ENCODE data around the gene SREBF2. TPM values are rescaled to one million over a fixed set of nuclear protein-coding genes. Genes with fewer than 3 reads are reported as not detected.

SREBF2 gene
- total RNA-seq, 1 donor from 2014 or later, result 119 TPM

- no peak overlapping the region for H3K4me3 Mint-ChIP-seq
Measured at GRCh38 chr22:41932353-41932752, 99.4 kb downstream of the SREBF2 start.

GRCh38 chr22:41933411-41934177 is 100.7 kb downstream of the SREBF2 start:
- Mint-ChIP-seq H3K9me3 (no peaks in the 10 kb centered on the region), H3K27ac (no peak overlapping the region), H3K4me3 (no peak overlapping the region), H3K27me3 (no peaks in the 10 kb centered on the region), H3K4me1 (ENCODE audit: unreplicated experiment) (no peaks in the 10 kb centered on the region), H3K36me3 (no peaks in the 10 kb centered on the region)
- TF ChIP-seq CTCF (conservative IDR thresholded peaks at IDR 0.05), result no peak
- DNase-seq (ENCODE audit: extremely low spot score, unreplicated experiment), result no peak

More at GRCh38 chr22:41932353-41932752, 99.4 kb downstream of the SREBF2 start:
- DNase-seq (ENCODE audit: extremely low spot score, unreplicated experiment), result no peak
- peaks cover 9% of the 10 kb centered on the region for H3K27me3 Mint-ChIP-seq
- H3K4me1 Mint-ChIP-seq (ENCODE audit: unreplicated experiment), result no peaks in the 10 kb centered on the region
- H3K27ac Mint-ChIP-seq, result no peak overlapping the region
- H3K9me3 Mint-ChIP-seq, result no peaks in the 10 kb centered on the region
- TF ChIP-seq CTCF (conservative IDR thresholded peaks at IDR 0.05), result no peak
- H3K36me3 Mint-ChIP-seq, result no peaks in the 10 kb centered on the region

DNA sequence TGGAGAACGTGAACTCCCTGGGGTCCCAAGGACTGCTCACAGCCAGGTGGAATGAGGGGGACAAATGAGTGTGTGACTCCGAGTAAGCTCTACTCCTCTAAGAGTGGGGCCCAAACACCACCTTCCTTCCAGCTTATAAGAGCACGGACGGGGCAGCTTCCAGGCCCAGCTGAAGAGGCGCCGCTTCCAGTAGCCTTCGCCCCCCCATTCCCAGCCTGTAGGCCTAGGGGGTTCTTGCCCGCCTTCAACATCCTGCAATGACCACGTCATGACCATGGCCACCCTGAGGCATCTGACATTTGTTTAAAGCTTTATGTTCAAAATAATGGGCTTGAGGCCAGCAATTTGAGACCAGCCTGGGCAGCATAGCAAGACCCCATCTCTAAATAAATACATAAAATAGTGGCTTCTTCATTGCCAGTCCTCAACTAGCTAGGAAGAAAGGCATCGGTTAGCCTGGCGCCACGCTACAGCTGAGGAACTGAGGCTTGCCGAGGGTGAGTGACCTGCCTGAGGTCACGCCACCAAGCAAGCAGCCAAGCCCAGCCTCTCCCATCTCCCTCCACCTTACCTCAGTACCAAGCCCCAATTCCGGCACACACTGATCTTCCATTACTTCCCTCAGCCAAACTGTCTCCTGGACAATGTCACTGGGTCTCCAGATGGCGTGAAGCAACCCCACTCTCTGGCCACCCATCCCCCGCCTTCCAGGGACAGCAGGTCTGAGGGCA is 101.5 kb downstream of the SREBF2 start:
- Mint-ChIP-seq H3K27me3 (no peaks in the 10 kb centered on the region), H3K27ac (no peak overlapping the region), H3K4me3 (no peak overlapping the region), H3K36me3 (no peaks in the 10 kb centered on the region), H3K9me3 (no peaks in the 10 kb centered on the region), H3K4me1 (ENCODE audit: unreplicated experiment) (no peaks in the 10 kb centered on the region)
- no peak for TF ChIP-seq CTCF (conservative IDR thresholded peaks at IDR 0.05)
- no peak for DNase-seq (ENCODE audit: extremely low spot score, unreplicated experiment)

DNA sequence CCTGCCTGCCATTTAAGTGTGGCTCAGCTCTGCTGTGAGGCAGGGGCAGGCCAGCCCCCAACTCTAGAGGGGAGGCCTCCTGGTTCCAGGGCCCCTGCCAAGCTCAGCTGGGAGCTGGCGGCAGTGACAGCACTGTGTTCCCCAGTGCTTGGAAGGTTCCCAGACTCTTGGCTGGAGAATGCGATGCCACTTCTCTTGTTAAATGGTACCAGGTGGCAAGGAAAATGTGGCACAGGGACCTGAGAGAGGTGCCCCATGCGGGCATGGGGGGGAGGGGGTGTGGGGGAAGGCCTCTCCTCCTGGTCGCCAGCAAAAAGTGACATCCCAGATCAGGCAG is 102.1 kb downstream of the SREBF2 start:
- Mint-ChIP-seq H3K27me3 (no peaks in the 10 kb centered on the region), H3K9me3 (no peaks in the 10 kb centered on the region), H3K4me1 (ENCODE audit: unreplicated experiment) (peaks cover 3% of the 10 kb centered on the region), H3K4me3 (no peak overlapping the region), H3K27ac (no peak overlapping the region), H3K36me3 (peaks cover 2% of the 10 kb centered on the region)
- DNase-seq (ENCODE audit: extremely low spot score, unreplicated experiment), result no peak
- TF ChIP-seq CTCF (conservative IDR thresholded peaks at IDR 0.05), result no peak

DNA sequence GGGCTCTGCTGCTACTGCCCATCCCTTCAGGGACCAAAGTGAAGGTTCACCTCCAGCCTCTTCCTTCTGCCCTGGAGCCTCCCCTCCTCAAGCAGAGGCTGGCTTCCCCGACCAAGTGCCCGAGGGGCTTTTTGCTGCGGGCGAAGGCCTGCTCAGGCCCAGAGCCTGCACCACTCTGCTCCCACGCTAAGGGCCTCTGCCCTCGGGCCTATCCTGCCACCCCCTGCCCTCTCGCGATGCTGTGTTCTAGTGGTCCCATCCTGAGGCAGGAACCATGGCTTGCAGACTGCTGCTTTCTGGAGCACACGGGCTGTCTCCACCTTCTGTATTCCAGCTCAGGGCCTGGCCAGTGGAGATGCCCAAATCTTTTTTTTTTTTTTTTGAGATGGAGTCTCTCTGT is 102.6 kb downstream of the SREBF2 start:
- Mint-ChIP-seq H3K36me3 (peaks cover 5% of the 10 kb centered on the region), H3K27ac (no peak overlapping the region), H3K9me3 (no peaks in the 10 kb centered on the region), H3K4me3 (no peak overlapping the region), H3K4me1 (ENCODE audit: unreplicated experiment) (peaks cover 6% of the 10 kb centered on the region), H3K27me3 (no peaks in the 10 kb centered on the region)
- no peak for DNase-seq (ENCODE audit: extremely low spot score, unreplicated experiment)
- no peak for TF ChIP-seq CTCF (conservative IDR thresholded peaks at IDR 0.05)

Data from type B pancreatic cell (in vitro differentiated cells).